OCI-LY3 (cell line): ENCODE measurements around the gene RAMP2.

Source experiments
- EZH2phosphoT487 ChIP-seq: fragments of 200-600 bp; shearing (Covaris generic); IDR thresholded peaks from 2 replicates; pipeline ENCODE4 v1.6.1; 2018; ENCODE audit warnings: antibody characterized with exemption, mixed run types, low read depth
- TF ChIP-seq, protein P1 (sequence below): fragments of 200-600, 300-600 bp; sonication (generic); IDR thresholded peaks from 2 replicates; pipeline ENCODE4 v1.5.1; 2014; ENCODE audit warnings: antibody characterized with exemption, low read length, low read depth

DNA sequence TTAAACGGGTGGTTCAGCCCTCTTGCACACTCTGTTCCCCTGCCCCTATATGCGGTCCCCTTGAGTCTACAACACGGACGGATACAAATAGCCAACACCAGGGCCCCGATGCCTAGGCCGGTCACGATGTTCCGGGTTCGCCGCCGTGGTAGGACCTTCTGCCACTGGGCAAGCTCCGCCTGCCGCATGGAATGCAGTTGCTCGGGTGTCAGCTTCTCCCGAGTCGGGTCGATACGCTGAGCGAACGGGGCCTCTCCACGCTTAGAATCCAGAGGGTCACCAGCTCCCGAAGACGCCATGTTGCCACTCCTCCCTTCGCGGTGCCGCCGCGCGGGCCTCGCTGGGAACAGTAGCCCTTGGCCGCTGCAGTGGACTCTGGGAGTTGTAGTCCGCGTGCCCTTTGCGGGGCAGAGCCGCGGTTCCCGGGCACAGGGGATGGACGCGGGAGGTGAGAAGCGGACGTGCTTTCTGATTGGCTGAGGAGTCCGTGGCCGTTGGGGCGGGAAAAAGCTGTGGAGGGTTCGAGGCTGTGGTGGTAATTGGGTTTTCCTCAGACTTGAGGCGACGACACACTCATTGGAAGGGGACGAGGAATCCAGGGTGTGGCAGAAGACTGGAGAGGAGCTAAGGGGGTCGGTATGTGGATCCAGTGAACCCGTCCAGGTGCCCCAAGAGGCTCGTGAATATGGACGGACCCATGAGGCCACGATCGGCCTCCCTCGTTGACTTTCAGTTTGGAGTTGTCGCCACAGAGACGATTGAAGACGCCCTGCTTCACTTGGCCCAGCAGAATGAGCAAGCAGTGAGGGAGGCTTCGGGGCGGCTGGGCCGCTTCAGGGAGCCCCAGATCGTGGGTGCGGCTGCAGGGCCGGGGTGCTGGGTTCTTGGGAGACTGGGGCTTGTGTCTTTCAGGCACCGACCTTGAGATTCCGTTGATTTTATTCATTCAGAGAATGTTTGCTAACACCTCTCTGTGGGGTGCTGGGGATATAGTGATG, 37.7 kb downstream of the RAMP2 start, which contains the start of the genes CNTD1 and COA3:
- TF ChIP-seq, protein P1, sequence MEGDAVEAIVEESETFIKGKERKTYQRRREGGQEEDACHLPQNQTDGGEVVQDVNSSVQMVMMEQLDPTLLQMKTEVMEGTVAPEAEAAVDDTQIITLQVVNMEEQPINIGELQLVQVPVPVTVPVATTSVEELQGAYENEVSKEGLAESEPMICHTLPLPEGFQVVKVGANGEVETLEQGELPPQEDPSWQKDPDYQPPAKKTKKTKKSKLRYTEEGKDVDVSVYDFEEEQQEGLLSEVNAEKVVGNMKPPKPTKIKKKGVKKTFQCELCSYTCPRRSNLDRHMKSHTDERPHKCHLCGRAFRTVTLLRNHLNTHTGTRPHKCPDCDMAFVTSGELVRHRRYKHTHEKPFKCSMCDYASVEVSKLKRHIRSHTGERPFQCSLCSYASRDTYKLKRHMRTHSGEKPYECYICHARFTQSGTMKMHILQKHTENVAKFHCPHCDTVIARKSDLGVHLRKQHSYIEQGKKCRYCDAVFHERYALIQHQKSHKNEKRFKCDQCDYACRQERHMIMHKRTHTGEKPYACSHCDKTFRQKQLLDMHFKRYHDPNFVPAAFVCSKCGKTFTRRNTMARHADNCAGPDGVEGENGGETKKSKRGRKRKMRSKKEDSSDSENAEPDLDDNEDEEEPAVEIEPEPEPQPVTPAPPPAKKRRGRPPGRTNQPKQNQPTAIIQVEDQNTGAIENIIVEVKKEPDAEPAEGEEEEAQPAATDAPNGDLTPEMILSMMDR: no peak
- no peak for TF ChIP-seq EZH2phosphoT487
